ENCODE data around the gene ING4. TPM values are rescaled to one million over a fixed set of nuclear protein-coding genes. Genes with fewer than 3 reads are reported as not detected.

Gene ING4
- total RNA-seq, 1 experiment from 2014 or later, result 20.1 TPM

- Histone ChIP-seq H3K56ac (ENCODE audit: insufficient read length, low read depth, low read length) (no peak overlapping the region), H3K4me1 (ENCODE audit: insufficient read depth, low read length) (no peaks in the 10 kb centered on the region), H3K9me3 (ENCODE audit: control insufficient read depth, low read depth, low read length) (no peaks in the 10 kb centered on the region), H2BK5ac (ENCODE audit: insufficient read length, low read length) (no peak overlapping the region), H2BK12ac (ENCODE audit: insufficient read length, low read depth, low read length) (no peak overlapping the region), H3K4ac (ENCODE audit: low read depth, low read length) (no peak overlapping the region), H2BK15ac (ENCODE audit: low read depth, low read length) (no peak overlapping the region), H4K91ac (ENCODE audit: insufficient read length, low read depth, low read length) (no peak overlapping the region), H3K27me3 (ENCODE audit: insufficient read depth, low read length) (no peaks in the 10 kb centered on the region; the same call in 1 of the 2 replicates), H2BK20ac (ENCODE audit: low read depth, low read length, poor library complexity, severe bottlenecking) (no peak overlapping the region), H3K79me1 (ENCODE audit: insufficient read depth, low read depth, low read length, poor library complexity, severe bottlenecking) (no peaks in the 10 kb centered on the region), H3K27ac (ENCODE audit: insufficient read length, low read depth, low read length) (no peak overlapping the region), H3K79me2 (ENCODE audit: insufficient read depth, low read length) (no peaks in the 10 kb centered on the region), H2BK120ac (ENCODE audit: low read depth, low read length, poor library complexity, severe bottlenecking) (no peak overlapping the region), H3K14ac (ENCODE audit: insufficient read depth, low read length) (no peak overlapping the region), H3K23me2 (ENCODE audit: insufficient read length, low read depth, low read length, poor library complexity, severe bottlenecking) (peaks cover 4% of the 10 kb centered on the region), H3K18ac (ENCODE audit: insufficient read length, low read depth, low read length) (no peak overlapping the region), H3K4me2 (ENCODE audit: insufficient read depth, insufficient read length, low read length) (no peak overlapping the region), H2AK5ac (ENCODE audit: insufficient read length, low read length) (no peak overlapping the region), H4K8ac (replicated peaks; ENCODE audit: insufficient read length, low read depth, low read length) (no peak overlapping the region), H2AFZ (ENCODE audit: low read length) (no peak overlapping the region), H4K5ac (ENCODE audit: insufficient read length, low read depth, low read length) (no peak overlapping the region), H3T11ph (ENCODE audit: low read length) (no peak overlapping the region), H3K23ac (ENCODE audit: insufficient read length, low read depth, low read length) (no peak overlapping the region), H4K20me1 (ENCODE audit: control insufficient read depth, insufficient read depth, insufficient read length) (no peaks in the 10 kb centered on the region), H3K9ac (ENCODE audit: extremely low read depth, insufficient read length, low read length) (no peak overlapping the region)
- H3K27me3 Mint-ChIP-seq (ENCODE audit: low read depth), result peaks cover 12% of the 10 kb centered on the region
- no peak for DNase-seq
- no peak for TF ChIP-seq CTCF (conservative IDR thresholded peaks at IDR 0.05)
- no CpG with 5 or more reads among the region's 8 CpGs for WGBS (ENCODE audit: extremely low coverage, insufficient read length, low lambda C conversion rate)
- H3K27ac Mint-ChIP-seq, result no peak overlapping the region
- peaks cover 12 to 49% (median 34%) of the 10 kb centered on the region in 3 experiments for H3K36me3 Mint-ChIP-seq (ENCODE audit: insufficient read depth in 1 of 3, low read depth in 3 of 3)
- peaks cover 6 to 8% of the 10 kb centered on the region in 2 experiments for H3K4me1 Mint-ChIP-seq
- H3K9me3 Mint-ChIP-seq, result no peaks in the 10 kb centered on the region
- H3K4me3 Mint-ChIP-seq, result no peak overlapping the region
Measured at GRCh38 chr12:6650832-6651231, 12.1 kb downstream of the ING4 start.

Measured in H9 (cell line).